H9 (cell line): ENCODE data around the gene OR2A5. TPM values are rescaled to one million over a fixed set of nuclear protein-coding genes. Genes with fewer than 3 reads are reported as not detected.

Experiments
- DNase-seq: peaks from one replicate; pipeline ENCODE4 v3.0.0-alpha.2; 2017
- H2AFZ ChIP-seq: one replicate; pipeline ENCODE4 v1.6.1; 2013; ENCODE audit warnings: mild to moderate bottlenecking, low read length, control low read depth, moderate library complexity
- H2AK5ac ChIP-seq: 2 replicates; pipeline ENCODE4 v1.6.1; 2013; ENCODE audit warnings: low read length, control low read depth, mixed read lengths; ENCODE audit not compliant: insufficient read length
- H2BK120ac ChIP-seq: one replicate; pipeline ENCODE4 v1.6.1; 2013; ENCODE audit warnings: low read depth, mild to moderate bottlenecking, low read length, control low read depth, inconsistent platforms; ENCODE audit not compliant: poor library complexity, severe bottlenecking
- H2BK12ac ChIP-seq: 2 replicates; pipeline ENCODE4 v1.6.1; 2013; ENCODE audit warnings: low read length, control low read depth, mixed read lengths, low read depth; ENCODE audit not compliant: insufficient read length
- H2BK15ac ChIP-seq: 2 replicates; pipeline ENCODE4 v1.6.1; 2013; ENCODE audit warnings: low read depth, low read length, control low read depth
- H2BK20ac ChIP-seq: one replicate; pipeline ENCODE4 v1.6.1; 2013; ENCODE audit warnings: low read depth, mild to moderate bottlenecking, low read length, control low read depth, inconsistent platforms; ENCODE audit not compliant: poor library complexity, severe bottlenecking
- H2BK5ac ChIP-seq: 2 replicates; pipeline ENCODE4 v1.6.1; 2013; ENCODE audit warnings: low read length, control low read depth, mixed read lengths; ENCODE audit not compliant: insufficient read length
- H3K14ac ChIP-seq: 2 replicates; pipeline ENCODE4 v1.6.1; 2013; ENCODE audit warnings: low read length, control low read depth; ENCODE audit not compliant: insufficient read depth
- H3K18ac ChIP-seq: 2 replicates; pipeline ENCODE4 v1.6.1; 2013; ENCODE audit warnings: low read depth, mild to moderate bottlenecking, mixed read lengths, low read length, control low read depth; ENCODE audit not compliant: insufficient read length
- H3K23ac ChIP-seq: 2 replicates; pipeline ENCODE4 v1.6.1; 2013; ENCODE audit warnings: low read length, control low read depth, mixed read lengths, low read depth; ENCODE audit not compliant: insufficient read length
- H3K23me2 ChIP-seq: 2 replicates; pipeline ENCODE4 v1.6.1; 2013; ENCODE audit warnings: low read depth, mild to moderate bottlenecking, mixed read lengths, low read length, control low read depth; ENCODE audit not compliant: insufficient read length, poor library complexity, severe bottlenecking
- H3K27ac ChIP-seq: 2 replicates; pipeline ENCODE4 v1.5.1; 2013; ENCODE audit warnings: low read length, control low read depth, mixed read lengths, low read depth; ENCODE audit not compliant: insufficient read length
- H3K27me3 ChIP-seq: 2 replicates; pipeline ENCODE4 v1.6.1; 2013; ENCODE audit warnings: low read length, control low read depth, inconsistent platforms; ENCODE audit not compliant: insufficient read depth
- H3K4ac ChIP-seq: 2 replicates; pipeline ENCODE4 v1.6.1; 2013; ENCODE audit warnings: low read depth, mild to moderate bottlenecking, control low read depth, inconsistent platforms, low read length, moderate library complexity
- H3K4me1 ChIP-seq: 2 replicates; pipeline ENCODE4 v1.6.1; 2013; ENCODE audit warnings: low read length, control low read depth, inconsistent platforms; ENCODE audit not compliant: insufficient read depth
- H3K4me2 ChIP-seq: 2 replicates; pipeline ENCODE4 v1.6.1; 2013; ENCODE audit warnings: low read length, control low read depth, mixed read lengths; ENCODE audit not compliant: insufficient read length, insufficient read depth
- H3K56ac ChIP-seq: 2 replicates; pipeline ENCODE4 v1.6.1; 2013; ENCODE audit warnings: low read depth, mild to moderate bottlenecking, mixed read lengths, low read length, control low read depth; ENCODE audit not compliant: insufficient read length
- H3K79me1 ChIP-seq: 2 replicates; pipeline ENCODE4 v1.6.1; 2013; ENCODE audit warnings: low read depth, mild to moderate bottlenecking, moderate library complexity, low read length, control low read depth, inconsistent platforms; ENCODE audit not compliant: insufficient read depth, poor library complexity, severe bottlenecking
- H3K79me2 ChIP-seq: 2 replicates; pipeline ENCODE4 v1.6.1; 2013; ENCODE audit warnings: low read length, control low read depth, inconsistent platforms; ENCODE audit not compliant: insufficient read depth
- H3K9ac ChIP-seq: 2 replicates; pipeline ENCODE4 v1.6.1; 2013; ENCODE audit warnings: low read length, control low read depth, mixed read lengths; ENCODE audit not compliant: insufficient read length; ENCODE audit errors: extremely low read depth
- H3K9me3 ChIP-seq: one replicate; pipeline ENCODE4 v1.6.1; 2013; ENCODE audit warnings: low read depth, low read length, inconsistent platforms; ENCODE audit not compliant: control insufficient read depth
- H3T11ph ChIP-seq: one replicate; pipeline ENCODE4 v1.6.1; 2013; ENCODE audit warnings: mild to moderate bottlenecking, low read length, control low read depth, inconsistent platforms
- H4K20me1 ChIP-seq: one replicate; pipeline ENCODE4 v1.6.1; 2013; ENCODE audit not compliant: control insufficient read depth, insufficient read length, insufficient read depth
- H4K5ac ChIP-seq: 2 replicates; pipeline ENCODE4 v1.6.1; 2013; ENCODE audit warnings: low read depth, mild to moderate bottlenecking, mixed read lengths, low read length, control low read depth; ENCODE audit not compliant: insufficient read length
- H4K8ac ChIP-seq: replicated peaks from 2 replicates; pipeline ENCODE4 v1.6.1; 2013; ENCODE audit warnings: low read length, control low read depth, mixed read lengths, low read depth; ENCODE audit not compliant: insufficient read length
- H4K91ac ChIP-seq: 2 replicates; pipeline ENCODE4 v1.6.1; 2013; ENCODE audit warnings: low read depth, mild to moderate bottlenecking, moderate library complexity, mixed read lengths, low read length, control low read depth; ENCODE audit not compliant: insufficient read length
- H3K27ac Mint-ChIP-seq, 3 experiments: 2 replicates in 2 of 3; 3 replicates in 1 of 3; pipeline ENCODE4 v1.8.0; 2020 to 2021; ENCODE audit warnings: mixed read lengths in 3 of 3, mild to moderate bottlenecking in 1 of 3, moderate library complexity in 1 of 3
- H3K27me3 Mint-ChIP-seq: 2 replicates; pipeline ENCODE4 v1.8.0; 2021; ENCODE audit warnings: low read depth, mild to moderate bottlenecking, moderate library complexity, mixed read lengths
- H3K36me3 Mint-ChIP-seq, 3 experiments: 2 replicates in 2 of 3; 3 replicates in 1 of 3; pipeline ENCODE4 v1.8.0; 2020 to 2021; ENCODE audit warnings: low read depth in 3 of 3, mixed read lengths in 3 of 3; ENCODE audit not compliant: insufficient read depth in 1 of 3
- H3K4me1 Mint-ChIP-seq, 2 experiments: 2 replicates each; pipeline ENCODE4 v1.8.0; 2020; ENCODE audit warnings: mixed read lengths in 2 of 2
- H3K4me3 Mint-ChIP-seq, 2 experiments: 2 replicates in 1 of 2; 3 replicates in 1 of 2; pipeline ENCODE4 v1.8.0; 2020 to 2021; ENCODE audit warnings: mild to moderate bottlenecking in 2 of 2, mixed read lengths in 2 of 2, moderate library complexity in 1 of 2
- H3K9me3 Mint-ChIP-seq, 2 experiments: 2 replicates in 1 of 2; 3 replicates in 1 of 2; pipeline ENCODE4 v1.8.0; 2020; ENCODE audit warnings: mild to moderate bottlenecking in 2 of 2, mixed read lengths in 2 of 2, moderate library complexity in 1 of 2
- WGBS: extraction: QIAGEN DNeasy Blood & Tissue Kit; methylation state at CpG from one replicate; pipeline ENCODE4 v1.1.7; 2013; ENCODE audit warnings: missing lambda C conversion rate, low lambda C conversion rate, mixed read lengths; ENCODE audit not compliant: insufficient read length; ENCODE audit errors: extremely low coverage; 5-methylcytosine and 5-hydroxymethylcytosine counted together
- total RNA-seq: library from RNA; stranded (reverse); gene quantifications from 2 replicates; pipeline ENCODE4 v1.2.1, GENCODE V29; 2021
- TF ChIP-seq, protein P1 (sequence below): fragments of 200-600 bp; sonication (generic); conservative IDR thresholded peaks from 3 replicates; pipeline ENCODE4 v1.8.0; 2021; ENCODE audit warnings: antibody characterized with exemption, mild to moderate bottlenecking

Gene OR2A5
- total RNA-seq, 1 experiment from 2014 or later: not detected

DNA sequence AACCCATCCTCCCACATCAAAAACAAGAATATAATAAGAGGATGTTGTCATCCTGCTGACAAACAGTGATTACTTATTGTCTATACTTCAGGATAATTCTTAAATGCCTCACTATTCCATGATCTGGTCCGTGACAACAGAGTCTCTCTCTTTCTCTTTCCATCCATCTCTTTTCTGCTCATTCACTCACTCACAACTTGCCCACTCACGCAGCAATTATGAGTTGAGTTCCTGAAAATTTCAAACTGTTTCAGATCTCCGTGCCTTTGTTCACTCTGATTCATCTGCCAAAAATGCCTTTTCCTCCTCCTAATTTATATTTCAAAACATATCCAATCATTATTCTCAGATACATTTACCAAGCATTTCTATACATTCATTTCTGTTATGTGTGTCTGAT lies 47.2 kb upstream of the OR2A5 start:
- no peaks in the 10 kb centered on the region for H4K20me1 ChIP-seq
- no peak overlapping the region for H2BK12ac ChIP-seq
- whole genome bisulfite sequencing: no CpG with 5 or more reads among the region's 3 CpGs
- H3K27ac Mint-ChIP-seq: no peak overlapping the region
- no peak overlapping the region for H2AFZ ChIP-seq
- no peak overlapping the region for H3K14ac ChIP-seq
- H3K9ac ChIP-seq: no peak overlapping the region
- no peak overlapping the region for H3K18ac ChIP-seq
- no peaks in the 10 kb centered on the region for H3K36me3 Mint-ChIP-seq
- H3K56ac ChIP-seq: no peak overlapping the region
- no peaks in the 10 kb centered on the region for H3K4me1 Mint-ChIP-seq
- H3K4me2 ChIP-seq: no peak overlapping the region
- H3K4ac ChIP-seq: no peak overlapping the region
- H3K23me2 ChIP-seq: no peaks in the 10 kb centered on the region
- H4K5ac ChIP-seq: no peak overlapping the region
- no peaks in the 10 kb centered on the region for H3K9me3 ChIP-seq
- H3K4me1 ChIP-seq: no peaks in the 10 kb centered on the region
- no peak overlapping the region for H2BK5ac ChIP-seq
- no peak overlapping the region for H4K91ac ChIP-seq
- H3K27me3 ChIP-seq: no peaks in the 10 kb centered on the region
- H3T11ph ChIP-seq: no peak overlapping the region
- H3K27me3 Mint-ChIP-seq: peaks cover 3% of the 10 kb centered on the region
- H3K9me3 Mint-ChIP-seq: no peaks in the 10 kb centered on the region; a peak in 1 of 5 replicates
- H3K79me1 ChIP-seq: no peaks in the 10 kb centered on the region
- no peak overlapping the region for H3K23ac ChIP-seq
- H2AK5ac ChIP-seq: no peak overlapping the region
- no peak overlapping the region for H3K4me3 Mint-ChIP-seq
- no peak overlapping the region for H3K27ac ChIP-seq
- H2BK15ac ChIP-seq: no peak overlapping the region
- TF ChIP-seq, protein P1, sequence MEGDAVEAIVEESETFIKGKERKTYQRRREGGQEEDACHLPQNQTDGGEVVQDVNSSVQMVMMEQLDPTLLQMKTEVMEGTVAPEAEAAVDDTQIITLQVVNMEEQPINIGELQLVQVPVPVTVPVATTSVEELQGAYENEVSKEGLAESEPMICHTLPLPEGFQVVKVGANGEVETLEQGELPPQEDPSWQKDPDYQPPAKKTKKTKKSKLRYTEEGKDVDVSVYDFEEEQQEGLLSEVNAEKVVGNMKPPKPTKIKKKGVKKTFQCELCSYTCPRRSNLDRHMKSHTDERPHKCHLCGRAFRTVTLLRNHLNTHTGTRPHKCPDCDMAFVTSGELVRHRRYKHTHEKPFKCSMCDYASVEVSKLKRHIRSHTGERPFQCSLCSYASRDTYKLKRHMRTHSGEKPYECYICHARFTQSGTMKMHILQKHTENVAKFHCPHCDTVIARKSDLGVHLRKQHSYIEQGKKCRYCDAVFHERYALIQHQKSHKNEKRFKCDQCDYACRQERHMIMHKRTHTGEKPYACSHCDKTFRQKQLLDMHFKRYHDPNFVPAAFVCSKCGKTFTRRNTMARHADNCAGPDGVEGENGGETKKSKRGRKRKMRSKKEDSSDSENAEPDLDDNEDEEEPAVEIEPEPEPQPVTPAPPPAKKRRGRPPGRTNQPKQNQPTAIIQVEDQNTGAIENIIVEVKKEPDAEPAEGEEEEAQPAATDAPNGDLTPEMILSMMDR: no peak
- no peak overlapping the region for H2BK20ac ChIP-seq
- H4K8ac ChIP-seq: no peak overlapping the region
- no peak for DNase-seq
- no peaks in the 10 kb centered on the region for H3K79me2 ChIP-seq
- no peak overlapping the region for H2BK120ac ChIP-seq
